CD4-positive, alpha-beta memory T cell (primary cell): ENCODE data around the gene GPR78. TPM values are rescaled to one million over a fixed set of nuclear protein-coding genes. Genes with fewer than 3 reads are reported as not detected.

ENCODE experiments used
- CTCF ChIA-PET: fragments of 350-600 bp; sonication (Branson Sonifier 250); formaldehyde crosslinking; loops from one replicate; lab custom pipeline; 2021; ENCODE audit warnings: inconsistent platforms; ENCODE audit not compliant: partially characterized antibody; lab: Charles Lee
- POLR2A ChIA-PET: fragments of 350-600 bp; sonication (Branson Sonifier 250); formaldehyde crosslinking; loops from one replicate; lab custom pipeline; 2021; ENCODE audit not compliant: partially characterized antibody; lab: Charles Lee
- DNase-seq, 5 donors: peaks; one replicate each; pipeline versions ENCODE4 v3.0.0 to v3.0.0-alpha.2; 2020 to 2022; ENCODE audit warnings: mixed read lengths in 1 of 5
- H3K27ac ChIP-seq: one replicate; pipeline ENCODE4 v1.7.0; 2013; ENCODE audit warnings: low read depth, low read length
- H3K27me3 ChIP-seq: 2 replicates; pipeline ENCODE4 v1.7.0; 2013; ENCODE audit warnings: mild to moderate bottlenecking, low read length, moderate library complexity; ENCODE audit not compliant: insufficient read depth
- H3K36me3 ChIP-seq: 2 replicates; pipeline ENCODE4 v1.7.0; 2013; ENCODE audit warnings: mild to moderate bottlenecking, low read length, moderate library complexity; ENCODE audit not compliant: insufficient read depth
- H3K4me1 ChIP-seq: 2 replicates; pipeline ENCODE4 v1.7.0; 2013; ENCODE audit warnings: mild to moderate bottlenecking, low read length, moderate library complexity; ENCODE audit not compliant: insufficient read depth
- H3K4me3 ChIP-seq, 2 donors: one replicate each; pipeline ENCODE4 v1.7.0; 2013; ENCODE audit warnings: low read length in 2 of 2, mild to moderate bottlenecking in 1 of 2
- H3K9me3 ChIP-seq, 2 donors: one replicate each; pipeline ENCODE4 v1.7.0; 2013; ENCODE audit warnings: low read length in 2 of 2, control low read depth in 1 of 2; ENCODE audit not compliant: control insufficient read depth in 1 of 2
- H3K27ac Mint-ChIP-seq, 7 donors: one replicate each; pipeline ENCODE4 v1.8.0; 2020 to 2021; ENCODE audit warnings: mixed read lengths in 7 of 7, mild to moderate bottlenecking in 6 of 7, inconsistent platforms in 3 of 7, moderate library complexity in 3 of 7
- H3K27me3 Mint-ChIP-seq, 2 donors: one replicate each; pipeline ENCODE4 v1.8.0; 2020 to 2021; ENCODE audit warnings: mixed read lengths in 2 of 2
- H3K36me3 Mint-ChIP-seq, 2 donors: one replicate each; pipeline ENCODE4 v1.8.0; 2020 to 2021; ENCODE audit warnings: mixed read lengths in 2 of 2, inconsistent platforms in 1 of 2, mild to moderate bottlenecking in 1 of 2
- H3K4me1 Mint-ChIP-seq, 4 donors: one replicate each; pipeline ENCODE4 v1.8.0; 2020 to 2021; ENCODE audit warnings: mixed read lengths in 4 of 4, mild to moderate bottlenecking in 1 of 4
- H3K4me3 Mint-ChIP-seq, 8 donors: one replicate each; pipeline ENCODE4 v1.8.0; 2020 to 2021; ENCODE audit warnings: mixed read lengths in 8 of 8, mild to moderate bottlenecking in 7 of 8, moderate library complexity in 6 of 8, inconsistent platforms in 3 of 8
- H3K9me3 Mint-ChIP-seq, 8 donors: one replicate each; pipeline ENCODE4 v1.8.0; 2020 to 2021; ENCODE audit warnings: mixed read lengths in 8 of 8, mild to moderate bottlenecking in 5 of 8, inconsistent platforms in 3 of 8, moderate library complexity in 1 of 8
- intact Hi-C: fragments of 100-400 bp; cut with micrococcal nuclease; formaldehyde crosslinking; loops from one replicate; pipeline ENCODE4 v1.15.1; 2023
- polyA plus RNA-seq, 2 donors: library from polyadenylated mRNA; unstranded; fragments of 300-500 nt; fragmentation: Illumina TruSeq; gene quantifications; one replicate each; pipeline ENCODE4 v1.2.3, GENCODE V29; 2021
- total RNA-seq, 2 experiments: library from RNA; stranded (reverse); gene quantifications; one replicate each; pipeline ENCODE4 v1.2.3, GENCODE V29; 2021

The GPR78 gene
- total and polyA plus RNA-seq, 4 experiments from 2014 or later: not detected

GRCh38 chr4:8547912-8548730 lies 32.1 kb upstream of the GPR78 start:
- Mint-ChIP-seq H3K36me3 (no peaks in the 10 kb centered on the region), H3K4me1 (peaks cover 0 to 2% (median 0%) of the 10 kb centered on the region in 4 donors), H3K4me3 (no peak overlapping the region), H3K27ac (no peak overlapping the region), H3K27me3 (no peaks in the 10 kb centered on the region), H3K9me3 (no peaks in the 10 kb centered on the region)
- no peak for DNase-seq
- ChIA-PET POLR2A (no interaction called here), CTCF (no interaction called here)
- no peaks in the 10 kb centered on the region for H3K4me1 ChIP-seq
- H3K4me3 ChIP-seq: no peak overlapping the region
- no peaks in the 10 kb centered on the region for H3K27me3 ChIP-seq
- H3K27ac ChIP-seq: no peak overlapping the region
- intact Hi-C loops: no loop called here
- H3K9me3 ChIP-seq: no peaks in the 10 kb centered on the region
- no peaks in the 10 kb centered on the region for H3K36me3 ChIP-seq

- no peaks in the 10 kb centered on the region for H3K9me3 Mint-ChIP-seq
Measured at GRCh38 chr4:8548731-8549351, 31.4 kb upstream of the GPR78 start.

GRCh38 chr4:8549352-8549931 lies 30.8 kb upstream of the GPR78 start:
- no peaks in the 10 kb centered on the region for H3K9me3 Mint-ChIP-seq
- H3K27me3 Mint-ChIP-seq: no peaks in the 10 kb centered on the region
- H3K4me1 Mint-ChIP-seq: peaks cover 0 to 2% (median 0%) of the 10 kb centered on the region in 4 donors
- H3K27ac Mint-ChIP-seq: no peak overlapping the region
- no peak overlapping the region for H3K4me3 ChIP-seq
- POLR2A ChIA-PET: no interaction called here
- CTCF ChIA-PET: no interaction called here
- no peaks in the 10 kb centered on the region for H3K36me3 Mint-ChIP-seq
- H3K9me3 ChIP-seq: no peaks in the 10 kb centered on the region
- H3K27me3 ChIP-seq: no peaks in the 10 kb centered on the region
- H3K27ac ChIP-seq: no peak overlapping the region
- no peak overlapping the region for H3K4me3 Mint-ChIP-seq
- intact Hi-C loops: no loop called here
- H3K36me3 ChIP-seq: no peaks in the 10 kb centered on the region
- DNase-seq: no peak
- H3K4me1 ChIP-seq: no peaks in the 10 kb centered on the region

More at GRCh38 chr4:8548731-8549351, 31.4 kb upstream of the GPR78 start:
- Histone ChIP-seq H3K4me3 (no peak overlapping the region), H3K27me3 (no peaks in the 10 kb centered on the region), H3K4me1 (no peaks in the 10 kb centered on the region), H3K36me3 (no peaks in the 10 kb centered on the region), H3K9me3 (no peaks in the 10 kb centered on the region), H3K27ac (no peak overlapping the region)
- Mint-ChIP-seq H3K4me1 (peaks cover 0 to 2% (median 0%) of the 10 kb centered on the region in 4 donors), H3K27me3 (no peaks in the 10 kb centered on the region), H3K4me3 (no peak overlapping the region), H3K27ac (no peak overlapping the region), H3K36me3 (no peaks in the 10 kb centered on the region)
- ChIA-PET POLR2A (no interaction called here), CTCF (no interaction called here)
- DNase-seq: no peak
- intact Hi-C loops: no loop called here

- no peak for DNase-seq
- Mint-ChIP-seq H3K4me3 (no peak overlapping the region), H3K27me3 (no peaks in the 10 kb centered on the region), H3K9me3 (no peaks in the 10 kb centered on the region), H3K4me1 (peaks cover 0 to 2% (median 0%) of the 10 kb centered on the region in 4 donors), H3K36me3 (no peaks in the 10 kb centered on the region), H3K27ac (no peak overlapping the region)
- no peak overlapping the region for H3K27ac ChIP-seq
- POLR2A ChIA-PET: no interaction called here
- H3K4me1 ChIP-seq: no peaks in the 10 kb centered on the region
- CTCF ChIA-PET: no interaction called here
- H3K9me3 ChIP-seq: no peaks in the 10 kb centered on the region
- H3K27me3 ChIP-seq: no peaks in the 10 kb centered on the region
- H3K36me3 ChIP-seq: no peaks in the 10 kb centered on the region
- intact Hi-C loops: no loop called here
- no peak overlapping the region for H3K4me3 ChIP-seq
Measured at GRCh38 chr4:8550691-8551090, 29.5 kb upstream of the GPR78 start.

- H3K27ac ChIP-seq: no peak overlapping the region
Measured at GRCh38 chr4:8552024-8552423, 28.2 kb upstream of the GPR78 start.

GRCh38 chr4:8552581-8553205 lies 27.5 kb upstream of the GPR78 start:
- H3K27ac ChIP-seq: no peak overlapping the region
- intact Hi-C loops: no loop called here
- Mint-ChIP-seq H3K4me3 (no peak overlapping the region), H3K36me3 (no peaks in the 10 kb centered on the region), H3K27ac (no peak overlapping the region), H3K9me3 (no peaks in the 10 kb centered on the region), H3K27me3 (peaks cover 0 to 3% of the 10 kb centered on the region in 2 donors), H3K4me1 (no peaks in the 10 kb centered on the region)
- POLR2A ChIA-PET: no interaction called here
- no peaks in the 10 kb centered on the region for H3K9me3 ChIP-seq
- no peaks in the 10 kb centered on the region for H3K27me3 ChIP-seq
- no peak overlapping the region for H3K4me3 ChIP-seq
- H3K4me1 ChIP-seq: no peaks in the 10 kb centered on the region
- H3K36me3 ChIP-seq: no peaks in the 10 kb centered on the region
- DNase-seq: no peak
- CTCF ChIA-PET: no interaction called here

More at GRCh38 chr4:8552024-8552423, 28.2 kb upstream of the GPR78 start:
- peaks cover 0 to under 1% of the 10 kb centered on the region in 2 donors for H3K27me3 Mint-ChIP-seq
- no peak overlapping the region for H3K27ac Mint-ChIP-seq
- no peaks in the 10 kb centered on the region for H3K9me3 Mint-ChIP-seq
- ChIA-PET CTCF (no interaction called here), POLR2A (no interaction called here)
- DNase-seq: no peak
- intact Hi-C loops: no loop called here
- H3K4me1 Mint-ChIP-seq: no peaks in the 10 kb centered on the region
- Histone ChIP-seq H3K36me3 (no peaks in the 10 kb centered on the region), H3K27me3 (no peaks in the 10 kb centered on the region), H3K4me1 (no peaks in the 10 kb centered on the region), H3K4me3 (no peak overlapping the region), H3K9me3 (no peaks in the 10 kb centered on the region)
- no peaks in the 10 kb centered on the region for H3K36me3 Mint-ChIP-seq
- no peak overlapping the region for H3K4me3 Mint-ChIP-seq

GRCh38 chr4:8553216-8553615 lies 27.0 kb upstream of the GPR78 start:
- Mint-ChIP-seq H3K4me1 (no peaks in the 10 kb centered on the region), H3K27me3 (peaks cover 0 to 3% of the 10 kb centered on the region in 2 donors), H3K36me3 (no peaks in the 10 kb centered on the region), H3K4me3 (no peak overlapping the region), H3K9me3 (no peaks in the 10 kb centered on the region), H3K27ac (no peak overlapping the region)
- Histone ChIP-seq H3K36me3 (no peaks in the 10 kb centered on the region), H3K27ac (no peak overlapping the region), H3K4me3 (no peak overlapping the region), H3K9me3 (no peaks in the 10 kb centered on the region), H3K4me1 (no peaks in the 10 kb centered on the region), H3K27me3 (no peaks in the 10 kb centered on the region)
- intact Hi-C loops: no loop called here
- no peak for DNase-seq
- POLR2A ChIA-PET: no interaction called here
- CTCF ChIA-PET: no interaction called here
